ENCODE measurements around the gene CACNA1B. TPM values are rescaled to one million over a fixed set of nuclear protein-coding genes. Genes with fewer than 3 reads are reported as not detected.

The CACNA1B gene
- total RNA-seq, 6 experiments from 2014 or later, result not detected

- TF ChIP-seq CTCF (IDR thresholded peaks at IDR 0.05), result no peak
- Mint-ChIP-seq H3K4me3 (no peak overlapping the region), H3K27me3 (ENCODE audit: insufficient read depth) (peaks cover 7% of the 10 kb centered on the region; the same call in 1 of the 2 replicates)
Observed at GRCh38 chr9:137986268-137987099, 108.9 kb downstream of the CACNA1B start.

GRCh38 chr9:137987244-137988030, 109.9 kb downstream of the CACNA1B start:
- H3K9me3 Mint-ChIP-seq, result peaks cover 54% of the 10 kb centered on the region
- no peak overlapping the region for H3K4me3 Mint-ChIP-seq
- H3K27ac Mint-ChIP-seq, result no peak overlapping the region
- peaks cover 7% of the 10 kb centered on the region; the same call in 1 of the 2 replicates for H3K27me3 Mint-ChIP-seq (ENCODE audit: insufficient read depth)
- peaks cover 14% of the 10 kb centered on the region; the same call in 1 of the 2 replicates for H3K36me3 Mint-ChIP-seq (ENCODE audit: low read depth)
- H3K4me1 Mint-ChIP-seq (ENCODE audit: low read depth), result no peaks in the 10 kb centered on the region
- no peak for DNase-seq
- no peak for TF ChIP-seq CTCF (IDR thresholded peaks at IDR 0.05)

More at GRCh38 chr9:137986268-137987099, 108.9 kb downstream of the CACNA1B start:
- DNase-seq, result no peak
- Mint-ChIP-seq H3K9me3 (peaks cover 63% of the 10 kb centered on the region), H3K4me1 (ENCODE audit: low read depth) (no peaks in the 10 kb centered on the region), H3K36me3 (ENCODE audit: low read depth) (peaks cover 18% of the 10 kb centered on the region; the same call in 1 of the 2 replicates), H3K27ac (no peak overlapping the region)

- Mint-ChIP-seq H3K4me3 (no peak overlapping the region), H3K36me3 (ENCODE audit: low read depth) (peaks cover 14% of the 10 kb centered on the region; the same call in 1 of the 2 replicates), H3K4me1 (ENCODE audit: low read depth) (no peaks in the 10 kb centered on the region), H3K9me3 (peaks cover 50% of the 10 kb centered on the region), H3K27ac (no peak overlapping the region), H3K27me3 (ENCODE audit: insufficient read depth) (peaks cover 7% of the 10 kb centered on the region; the same call in 1 of the 2 replicates)
- TF ChIP-seq CTCF (IDR thresholded peaks at IDR 0.05), result no peak
- no peak for DNase-seq
Observed at GRCh38 chr9:137988051-137988450, 110.5 kb downstream of the CACNA1B start.

- Mint-ChIP-seq H3K4me3 (no peak overlapping the region), H3K27me3 (ENCODE audit: insufficient read depth) (peaks cover 7% of the 10 kb centered on the region; the same call in 1 of the 2 replicates), H3K9me3 (peaks cover 45% of the 10 kb centered on the region), H3K4me1 (ENCODE audit: low read depth) (no peaks in the 10 kb centered on the region), H3K27ac (no peak overlapping the region), H3K36me3 (ENCODE audit: low read depth) (peaks cover 14% of the 10 kb centered on the region; the same call in 1 of the 2 replicates)
- DNase-seq, result no peak
- TF ChIP-seq CTCF (IDR thresholded peaks at IDR 0.05), result no peak
Observed at GRCh38 chr9:137988701-137989100, 111.1 kb downstream of the CACNA1B start.

- Mint-ChIP-seq H3K9me3 (peaks cover 45% of the 10 kb centered on the region), H3K36me3 (ENCODE audit: low read depth) (peaks cover 14% of the 10 kb centered on the region; the same call in 1 of the 2 replicates), H3K27ac (no peak overlapping the region), H3K4me3 (no peak overlapping the region), H3K27me3 (ENCODE audit: insufficient read depth) (peaks cover 7% of the 10 kb centered on the region; the same call in 1 of the 2 replicates), H3K4me1 (ENCODE audit: low read depth) (no peaks in the 10 kb centered on the region)
- DNase-seq, result no peak
- no peak for TF ChIP-seq CTCF (IDR thresholded peaks at IDR 0.05)
Observed at GRCh38 chr9:137989156-137989555, 111.6 kb downstream of the CACNA1B start.

Measured in HFFc6 (cell line).